NCI-H526 treated with DMSO at 0.1 percent for 48 hours (cell line): Measurements from ENCODE around the gene KIAA1755.
"Not testable (repeated sequence)": the region's sequence is repeated elsewhere in the genome, so short reads cannot be mapped to it uniquely, and the experiment has no call there.

ENCODE experiments used
- DNase-seq: peaks from one replicate; lab custom pipeline; 2025; lab: John Stamatoyannopoulos, UW

The KIAA1755 gene

DNA sequence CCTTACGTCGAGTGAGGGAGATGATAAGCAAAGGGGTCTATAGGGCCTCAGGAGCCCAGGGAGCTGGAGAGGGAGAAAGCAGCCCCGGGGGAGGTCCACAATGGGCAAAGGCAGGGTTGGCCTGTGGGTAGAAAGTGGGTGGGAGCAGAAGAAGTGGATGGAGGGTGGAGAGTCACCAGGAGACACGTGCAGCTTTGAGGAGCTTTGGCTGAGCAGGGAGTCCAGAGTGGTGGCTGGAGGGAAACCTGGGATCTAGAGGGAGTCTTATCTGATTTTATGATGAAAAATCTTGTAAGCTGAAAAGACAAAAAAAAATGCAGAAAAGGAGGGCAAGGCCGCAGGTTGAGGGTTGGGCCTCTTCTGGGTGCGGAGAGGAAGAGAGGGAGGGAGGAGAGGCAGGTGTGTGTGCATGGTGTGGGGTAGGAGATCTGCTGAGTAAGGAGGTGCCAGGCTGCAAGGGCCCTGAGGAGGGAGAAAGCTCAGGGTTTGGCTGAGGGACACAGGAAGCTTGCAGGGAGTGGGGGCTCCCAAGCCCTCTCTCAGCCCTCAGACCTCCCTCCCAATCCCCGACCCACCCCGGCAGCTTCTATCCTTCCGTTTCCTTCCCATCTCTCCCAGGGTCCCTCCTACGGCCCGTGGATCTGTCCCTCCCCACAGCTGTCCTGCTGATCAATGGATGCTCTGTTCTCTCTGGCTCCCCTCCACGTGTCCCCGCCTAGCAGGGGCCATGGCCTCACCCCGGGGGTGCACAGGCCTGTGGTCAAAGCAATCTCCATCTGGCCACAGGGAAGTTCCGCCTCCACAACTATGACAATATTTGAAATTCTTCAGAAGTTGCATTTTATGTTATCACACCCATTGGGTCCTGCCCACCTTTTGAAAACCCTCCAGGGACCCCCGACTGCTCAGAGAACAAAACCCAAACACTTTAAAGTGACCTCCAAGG is 26.3 kb upstream of the KIAA1755 start:
- no peak for DNase-seq

DNA sequence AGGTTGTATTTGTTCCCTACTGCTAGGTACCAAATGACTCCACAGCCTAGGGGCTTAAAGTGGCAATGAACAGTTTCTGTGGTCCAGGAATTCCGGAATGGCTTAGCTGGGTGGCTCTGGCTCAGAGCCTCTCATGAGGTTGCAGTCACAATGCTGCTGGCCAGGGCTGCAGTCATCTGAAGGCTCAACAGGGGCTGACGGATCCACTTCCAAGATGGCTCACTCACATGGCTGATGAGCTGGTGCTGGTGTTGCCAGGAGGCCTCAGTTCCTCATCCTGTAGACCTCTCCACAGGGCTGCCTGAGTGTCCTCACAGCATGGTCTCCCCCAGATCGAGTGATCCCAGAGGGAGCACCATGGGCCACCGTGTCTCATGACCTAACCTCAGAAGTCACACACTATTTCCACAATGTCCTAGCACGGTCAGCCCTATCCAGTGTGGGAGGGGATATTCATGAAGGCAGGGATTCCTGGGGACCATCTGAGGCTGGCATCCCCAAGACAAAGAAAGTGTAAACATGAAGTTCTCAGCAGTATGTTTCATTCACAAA is 24.4 kb upstream of the KIAA1755 start:
- no peak for DNase-seq

DNA sequence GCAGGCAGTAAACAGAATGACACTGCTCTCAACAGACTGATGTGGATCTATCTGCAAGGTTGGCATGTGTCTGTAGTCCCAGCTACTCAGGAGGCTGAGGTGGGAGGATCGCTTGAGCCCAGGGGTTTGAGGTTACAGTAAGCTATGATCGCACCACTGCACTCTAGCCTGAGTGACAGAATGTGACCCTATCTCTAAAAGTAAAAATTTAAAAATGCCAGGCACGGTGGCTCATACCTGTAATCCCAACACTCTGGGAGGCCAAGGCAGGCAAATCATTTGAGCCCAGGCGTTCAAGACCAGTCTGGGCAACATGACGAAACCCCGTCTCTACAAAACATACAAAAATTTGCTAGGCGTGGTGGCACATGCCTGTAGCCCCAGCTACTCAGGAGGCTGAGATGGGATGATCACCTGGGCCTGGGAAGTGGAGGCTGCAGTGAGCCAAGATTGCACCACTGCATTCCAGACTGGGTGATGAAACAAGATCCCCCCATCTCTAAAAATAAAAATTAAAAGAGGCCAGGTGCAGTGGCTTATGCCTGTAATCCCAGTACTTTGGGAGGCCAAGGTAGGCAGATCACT is 23.6 kb upstream of the KIAA1755 start:
- DNase-seq = not testable (repeated sequence)

DNA sequence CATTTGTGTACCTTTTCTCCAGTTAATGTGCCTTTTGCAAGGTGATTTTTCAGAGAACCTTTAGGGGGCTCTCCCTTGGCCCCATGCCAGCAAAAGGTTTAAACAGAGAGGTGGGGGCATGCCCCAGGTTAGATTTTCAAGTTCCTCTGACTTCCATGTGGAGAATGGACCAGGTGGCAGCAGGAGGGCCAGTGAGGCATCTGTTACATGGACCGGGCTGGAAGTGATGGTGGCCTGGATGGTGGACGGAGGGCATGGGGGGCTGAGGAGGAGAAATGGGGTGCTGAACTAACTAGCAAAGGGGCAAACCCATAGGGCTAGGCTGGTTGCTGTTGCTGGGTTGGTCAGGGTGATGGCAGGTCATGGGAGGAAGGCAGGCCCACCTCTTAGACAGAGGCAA is 22.7 kb upstream of the KIAA1755 start:
- no peak for DNase-seq

DNA sequence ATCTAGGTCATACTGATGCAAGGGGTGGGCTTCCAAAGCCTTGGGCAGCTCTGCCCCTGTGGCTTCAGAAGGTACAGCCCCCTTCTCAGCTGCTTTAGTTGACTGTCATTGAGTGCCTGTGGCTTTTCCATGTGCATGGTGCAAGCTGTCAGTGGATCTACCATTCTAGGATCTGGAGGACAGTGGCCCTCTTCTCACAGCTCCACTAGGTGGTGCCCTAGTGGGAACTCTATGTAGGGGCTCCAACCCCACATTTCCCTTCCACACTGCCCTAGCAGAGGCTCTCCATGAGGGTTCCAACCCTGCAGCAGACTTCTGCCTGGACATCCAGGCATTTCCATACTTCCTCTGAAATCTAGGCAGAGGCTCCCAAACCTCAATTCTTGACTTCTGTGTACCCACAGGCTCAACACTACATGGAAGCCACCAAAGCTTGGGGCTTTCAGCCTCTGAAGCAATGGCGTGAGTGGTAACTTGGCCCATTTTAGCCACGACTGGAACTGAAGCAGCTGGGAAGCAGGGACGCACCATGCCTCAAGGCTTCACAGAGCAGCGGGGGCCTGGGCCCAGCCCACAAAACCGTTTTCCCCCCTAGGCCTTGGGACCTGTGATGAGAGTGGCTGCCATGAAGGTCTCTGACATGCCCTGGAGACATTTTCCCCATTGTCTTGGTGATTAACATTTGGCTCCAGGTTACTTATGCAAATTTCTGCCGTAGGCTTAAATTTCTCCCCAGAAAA is 20.8 kb upstream of the KIAA1755 start:
- DNase-seq = not testable (repeated sequence)

- DNase-seq = no peak
Measured at GRCh38 chr20:38278763-38279162, 18.2 kb upstream of the KIAA1755 start.

- no peak for DNase-seq
Measured at GRCh38 chr20:38278131-38278530, 17.6 kb upstream of the KIAA1755 start.

DNA sequence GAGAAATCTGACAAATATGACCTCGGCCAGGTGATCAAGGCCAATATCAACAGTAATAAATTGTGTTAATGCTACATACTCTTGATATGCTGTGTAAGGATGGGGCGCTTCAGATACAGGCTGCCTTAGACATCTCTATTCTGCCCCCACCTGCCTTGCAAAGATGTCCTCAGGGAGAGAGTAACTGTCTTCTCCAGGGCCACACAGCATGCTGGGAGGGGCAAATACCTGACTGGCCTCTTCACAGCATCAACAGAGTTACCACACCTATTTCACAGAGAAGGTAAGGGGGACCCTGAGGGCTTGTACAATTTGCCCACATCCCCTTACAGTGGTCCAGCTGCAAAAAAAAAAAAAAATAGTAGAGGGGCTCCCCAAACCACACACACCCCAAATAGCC is 17.2 kb upstream of the KIAA1755 start:
- DNase-seq = no peak

DNA sequence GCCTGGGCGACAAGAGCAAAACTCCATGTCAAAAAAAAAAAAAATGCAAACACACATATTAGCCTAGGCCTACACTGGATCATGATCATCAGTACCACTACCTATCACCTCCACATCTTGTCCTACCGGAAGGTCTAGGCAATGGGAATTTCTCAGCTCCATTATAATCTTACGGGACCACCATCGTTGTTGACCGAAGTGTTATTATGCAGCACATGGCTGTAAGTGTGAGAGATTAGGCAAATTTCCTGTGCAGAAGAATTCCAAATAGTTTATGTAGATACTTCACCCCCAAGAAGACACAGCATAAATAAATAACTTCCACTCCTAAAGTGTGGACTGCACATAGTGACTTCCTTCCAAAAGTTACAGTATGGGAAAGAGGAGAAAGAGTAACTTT is 16.8 kb upstream of the KIAA1755 start:
- DNase-seq = no peak

DNA sequence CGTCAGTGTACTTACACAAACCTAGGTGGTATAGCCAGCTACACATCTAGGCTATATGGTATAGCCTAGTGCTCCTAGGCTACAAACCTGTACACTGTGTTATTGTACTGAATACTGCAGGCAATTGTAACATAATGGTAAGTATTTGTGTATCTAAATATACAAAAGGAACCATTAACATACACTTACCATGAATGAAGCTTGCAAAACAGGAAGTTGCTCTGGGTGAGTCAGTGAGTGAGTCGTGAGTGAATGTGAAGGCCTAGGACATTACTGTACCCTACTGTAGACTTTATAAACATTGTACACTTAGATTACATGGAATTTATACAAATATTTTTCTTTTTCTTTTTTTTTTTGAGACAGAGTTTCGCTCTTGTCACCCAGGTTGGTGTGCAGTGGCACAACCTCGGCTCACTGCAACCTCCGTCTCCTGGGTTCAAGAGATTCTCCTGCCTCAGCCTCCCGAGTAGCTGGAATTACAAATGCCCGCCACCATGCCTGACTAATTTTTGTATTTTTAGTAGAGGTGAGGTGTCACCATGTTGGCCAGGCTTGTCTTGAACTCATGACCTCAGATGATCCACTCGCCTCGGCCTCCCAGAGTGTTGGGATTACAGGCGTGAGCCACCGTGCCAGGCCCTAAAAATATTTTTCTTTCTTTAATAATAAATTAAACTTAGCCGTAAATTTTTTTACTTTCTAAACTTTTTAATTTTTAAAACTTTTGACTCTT is 15.4 kb upstream of the KIAA1755 start:
- no peak for DNase-seq

DNA sequence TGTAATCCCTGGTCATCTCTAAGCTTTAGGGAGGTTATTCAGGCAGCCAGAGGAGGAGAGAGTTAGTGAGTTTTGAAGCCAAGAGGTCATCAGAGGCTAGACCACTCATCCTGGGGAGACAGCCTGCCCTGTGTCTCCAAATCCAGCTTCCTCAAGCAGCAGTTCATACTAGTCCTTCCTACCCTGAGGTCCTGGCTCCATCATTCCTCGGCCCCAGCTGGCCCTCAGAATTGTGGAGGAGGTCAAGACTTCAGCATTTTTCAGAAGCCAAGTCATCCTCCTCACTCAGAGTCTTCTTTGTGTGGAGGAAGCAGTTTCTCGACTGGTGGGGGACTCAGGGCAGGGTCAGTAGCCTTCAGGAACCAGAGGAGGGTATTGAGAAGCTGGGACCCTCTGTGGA is 12.4 kb upstream of the KIAA1755 start:
- DNase-seq = no peak

DNA sequence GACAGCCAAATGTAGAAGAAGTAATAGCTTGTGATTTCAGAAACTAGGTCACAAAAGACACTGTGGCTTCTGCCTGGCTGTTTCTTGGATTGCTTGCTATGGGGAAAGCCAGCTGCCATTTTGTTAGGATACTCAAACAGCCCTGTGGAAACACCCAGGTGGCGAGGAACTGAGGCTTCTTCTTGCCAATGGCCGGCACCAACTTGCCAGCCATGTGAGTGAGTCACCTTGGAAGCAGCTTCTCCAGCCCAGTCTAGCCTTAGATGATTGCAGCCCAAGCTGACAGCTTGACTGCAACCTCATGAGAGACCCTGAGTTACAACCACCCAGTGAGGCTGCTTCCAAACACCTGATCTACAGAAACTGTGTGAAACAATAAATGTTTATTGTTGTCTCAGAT is 11.9 kb upstream of the KIAA1755 start:
- DNase-seq = no peak

DNA sequence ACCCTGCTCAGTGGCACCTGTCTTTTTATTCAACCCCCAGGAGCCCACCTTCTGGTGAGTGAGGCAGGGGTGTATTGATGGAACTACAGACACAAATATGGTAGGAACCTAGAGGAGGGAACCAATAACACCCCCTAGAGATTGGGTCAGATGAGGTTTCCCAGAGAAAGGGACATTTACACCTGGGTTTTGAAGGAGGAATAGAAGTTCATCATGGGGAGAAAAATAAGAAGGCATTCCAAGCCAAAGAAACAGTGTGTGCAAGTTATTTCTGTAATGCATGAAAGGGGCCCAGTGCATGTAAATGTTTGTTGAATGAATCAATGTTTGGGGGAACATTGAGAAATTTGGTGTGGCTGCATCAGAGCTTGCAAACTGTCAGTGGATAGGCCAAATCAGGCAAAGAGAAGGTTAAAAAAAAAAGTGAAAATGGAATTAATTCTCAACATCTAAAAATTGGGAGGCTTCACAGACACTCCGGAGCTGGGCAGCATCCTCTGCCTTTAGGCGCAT is 11.1 kb upstream of the KIAA1755 start:
- no peak for DNase-seq

- no peak for DNase-seq
Measured at GRCh38 chr20:38270869-38271605, 10.5 kb upstream of the KIAA1755 start.

GRCh38 chr20:38269715-38270114 is 9.2 kb upstream of the KIAA1755 start:
- no peak for DNase-seq

DNA sequence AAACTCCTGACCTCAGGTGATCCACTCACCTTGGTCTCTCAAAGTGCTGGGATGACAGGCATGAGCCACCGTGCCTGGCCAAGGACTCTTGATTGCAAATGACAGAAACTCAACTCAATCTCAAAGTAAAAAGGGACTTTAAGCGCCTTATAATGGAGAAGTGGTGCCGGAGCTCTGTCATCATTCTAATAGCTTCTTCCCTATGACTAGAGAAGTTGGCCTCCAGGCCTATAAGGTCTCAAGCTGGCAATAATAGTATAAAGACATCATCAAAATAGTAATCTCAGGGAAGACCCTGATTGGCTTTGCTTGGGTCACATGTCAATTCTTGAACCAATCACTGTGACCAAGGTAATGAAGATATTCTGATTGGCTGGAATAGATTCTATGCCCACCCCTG is 8.5 kb upstream of the KIAA1755 start:
- DNase-seq = no peak

GRCh38 chr20:38267901-38268514 is 7.5 kb upstream of the KIAA1755 start:
- DNase-seq = no peak

DNA sequence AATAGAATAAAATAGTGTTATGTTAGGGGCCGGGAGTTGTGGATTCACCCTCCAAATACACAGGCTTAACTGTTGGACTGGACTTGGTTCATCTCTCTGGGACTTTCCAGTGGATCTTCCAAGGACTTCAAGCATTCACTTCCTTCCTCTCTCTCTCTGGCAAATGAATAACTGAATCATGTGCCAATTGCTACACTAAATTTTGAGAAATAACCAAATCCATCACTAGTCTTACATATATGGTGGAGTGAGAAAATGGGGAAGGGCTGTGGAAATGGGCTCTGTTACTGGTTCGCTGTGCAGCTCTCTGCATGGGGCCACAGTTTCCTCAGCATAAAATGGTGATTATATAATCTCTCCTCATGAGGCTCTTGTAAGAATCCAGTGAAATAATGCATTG is 6.8 kb upstream of the KIAA1755 start:
- DNase-seq = no peak

GRCh38 chr20:38266426-38266825 is 5.9 kb upstream of the KIAA1755 start:
- no peak for DNase-seq

- DNase-seq = no peak
Measured at GRCh38 chr20:38262931-38263330, 2.4 kb upstream of the KIAA1755 start.

DNA sequence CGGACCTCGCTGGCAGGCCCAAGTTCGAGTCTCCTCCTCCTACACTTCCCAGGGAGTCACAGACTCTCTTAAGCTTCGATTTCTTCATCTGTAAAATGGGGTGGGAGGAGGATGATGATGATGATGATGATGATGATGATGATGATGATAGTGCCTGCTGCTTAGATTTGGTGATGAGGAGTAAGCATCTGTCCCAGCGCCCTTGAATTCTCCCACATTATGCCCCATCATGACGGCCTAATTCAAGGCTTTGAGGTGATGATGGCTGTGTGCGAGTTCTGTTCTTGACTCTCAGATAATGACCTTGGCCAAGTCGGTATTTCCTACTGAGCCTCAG is 487 bp upstream of the KIAA1755 start:
- DNase-seq = no peak
